22Rv1 (cell line): ENCODE results near the gene PTPRQ.

Experiments
- H3K27ac ChIP-seq: fragments of 450-650 bp; 2 replicates; pipeline ENCODE4 v1.5.1; 2017
- CTCF ChIP-seq: fragments of 450-650 bp; IDR thresholded peaks from 2 replicates; pipeline ENCODE4 v1.5.1; 2017; ENCODE audit warnings: mild to moderate bottlenecking
- ZFX ChIP-seq: fragments of 450-650 bp; IDR thresholded peaks from 2 replicates; pipeline ENCODE4 v1.6.1; 2017; ENCODE audit warnings: antibody characterized with exemption, borderline replicate concordance

The PTPRQ gene

GRCh38 chr12:80698256-80698655, 254.2 kb downstream of the PTPRQ start:
- no peak overlapping the region for H3K27ac ChIP-seq
- TF ChIP-seq ZFX (no peak), CTCF (no peak)

GRCh38 chr12:80698847-80699542, 255.0 kb downstream of the PTPRQ start:
- H3K27ac ChIP-seq = no peak overlapping the region
- no peak for TF ChIP-seq CTCF

GRCh38 chr12:80700327-80700726, 256.3 kb downstream of the PTPRQ start:
- H3K27ac ChIP-seq = no peak overlapping the region

GRCh38 chr12:80701388-80701787, 257.4 kb downstream of the PTPRQ start:
- TF ChIP-seq ZFX (no peak), CTCF (no peak)
- no peak overlapping the region for H3K27ac ChIP-seq

More at GRCh38 chr12:80700327-80700726, 256.3 kb downstream of the PTPRQ start:
- TF ChIP-seq ZFX = no peak
- no peak for TF ChIP-seq CTCF

- TF ChIP-seq CTCF = no peak
- no peak for TF ChIP-seq ZFX
- H3K27ac ChIP-seq = no peak overlapping the region
These were observed 259.1 kb downstream of the PTPRQ start for GRCh38 chr12:80702889-80703805.

- TF ChIP-seq CTCF = no peak
- TF ChIP-seq ZFX = no peak
- H3K27ac ChIP-seq = no peak overlapping the region
These were observed 260.4 kb downstream of the PTPRQ start for GRCh38 chr12:80704420-80704819.
